GM19463 (cell line): ENCODE measurements around the gene FBF1.
"Not testable (repeated sequence)": the region's sequence is repeated elsewhere in the genome, so short reads cannot be mapped to it uniquely, and the experiment has no call there.

Source experiments
- ATAC-seq: cut with Tn5 transposase; IDR thresholded peaks from one replicate; pipeline ENCODE4 v1.9.1; 2021; ENCODE audit warnings: mild to moderate bottlenecking, moderate library complexity; ENCODE audit not compliant: unreplicated experiment

Gene FBF1

GRCh38 chr17:75940727-75941441, at the start of gene FBF1:
Gene FBF1 (minus strand): TSS chr17:75941042. CDS start chr17:75938149, 2,893 bp downstream.
- peak; percentile 97 for ATAC-seq

DNA sequence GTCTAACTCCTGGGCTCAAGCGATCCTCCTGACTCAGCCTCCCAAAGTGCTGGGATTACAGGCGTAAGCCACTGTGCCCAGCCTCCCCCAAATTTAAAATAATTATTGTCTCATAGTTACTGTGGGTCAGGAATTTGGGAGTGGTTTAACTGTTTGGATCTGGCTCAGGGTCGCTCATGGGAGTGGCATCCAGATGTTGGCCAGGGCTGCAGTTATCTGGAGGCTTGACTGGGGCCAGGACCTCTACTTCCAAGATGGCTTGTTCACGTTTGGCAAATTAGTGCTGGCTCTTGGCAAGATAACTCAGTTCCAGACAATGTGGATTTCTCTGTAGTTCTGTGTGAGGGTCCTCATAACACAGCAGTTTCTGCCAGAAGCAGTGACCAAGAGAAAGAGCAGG, 46.2 kb upstream of the FBF1 start:
- ATAC-seq: no peak

GRCh38 chr17:75985986-75986385, 45.1 kb upstream of the FBF1 start:
- ATAC-seq: no peak

DNA sequence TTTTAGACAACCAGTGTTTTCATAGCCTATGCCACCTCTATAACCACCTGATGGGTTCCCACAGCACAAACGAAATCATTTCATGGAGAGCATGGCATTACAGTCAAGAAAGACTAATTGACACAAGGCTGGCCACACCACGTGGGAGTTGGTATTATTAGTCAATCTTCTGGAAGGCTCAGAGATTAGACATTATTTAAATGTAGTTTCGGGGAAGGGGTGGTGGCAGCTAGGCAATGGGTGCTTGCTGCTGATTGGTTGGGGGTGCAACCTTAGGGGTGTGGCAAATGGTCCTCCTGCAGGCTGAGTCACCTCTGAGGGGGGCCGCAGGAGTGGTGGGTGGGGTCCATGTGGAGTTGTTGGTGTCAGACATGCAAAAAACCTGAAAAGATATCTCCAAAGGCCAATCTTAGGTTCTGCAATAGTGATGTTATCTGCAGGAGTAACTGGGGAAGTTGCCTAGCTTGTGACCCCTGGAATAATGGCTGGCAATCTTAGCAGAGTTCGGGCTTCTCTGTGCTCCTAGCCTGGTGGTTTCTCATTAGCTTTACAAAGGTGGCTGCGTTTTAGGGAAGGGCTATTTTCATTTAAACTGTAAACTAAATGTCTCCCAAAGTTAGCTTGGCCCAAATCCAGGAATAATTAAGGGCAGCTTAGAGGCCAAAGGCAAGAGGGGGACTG, 42.8 kb upstream of the FBF1 start:
- no peak for ATAC-seq

DNA sequence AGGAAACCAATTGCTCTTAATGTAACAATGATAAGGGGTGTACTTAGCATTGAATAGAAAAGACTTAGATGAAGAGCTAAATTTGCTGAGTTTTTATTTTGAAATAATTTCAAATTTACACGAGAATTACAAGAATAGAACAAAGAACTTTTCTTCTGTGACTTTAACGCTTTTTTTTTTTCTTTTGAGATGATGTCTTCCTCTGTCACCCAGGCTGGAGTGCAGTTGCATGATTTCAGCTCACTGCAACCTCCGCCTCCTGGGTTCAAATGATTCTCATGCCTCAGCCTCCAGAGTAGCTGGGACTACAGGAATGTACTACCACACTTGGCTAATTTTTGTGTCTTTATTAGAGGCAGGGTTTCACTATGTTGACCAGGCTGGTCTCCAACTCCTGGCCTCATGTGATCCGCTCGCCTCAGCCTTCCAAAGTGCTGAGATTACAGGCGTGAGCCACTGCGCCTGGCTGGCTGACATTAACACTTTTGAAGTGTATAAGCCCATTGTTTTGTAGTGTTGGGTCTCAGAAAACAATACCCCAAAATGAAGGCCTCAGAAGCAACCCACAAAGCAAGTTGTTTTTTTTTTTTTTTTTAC, 40.3 kb upstream of the FBF1 start:
- no peak for ATAC-seq

DNA sequence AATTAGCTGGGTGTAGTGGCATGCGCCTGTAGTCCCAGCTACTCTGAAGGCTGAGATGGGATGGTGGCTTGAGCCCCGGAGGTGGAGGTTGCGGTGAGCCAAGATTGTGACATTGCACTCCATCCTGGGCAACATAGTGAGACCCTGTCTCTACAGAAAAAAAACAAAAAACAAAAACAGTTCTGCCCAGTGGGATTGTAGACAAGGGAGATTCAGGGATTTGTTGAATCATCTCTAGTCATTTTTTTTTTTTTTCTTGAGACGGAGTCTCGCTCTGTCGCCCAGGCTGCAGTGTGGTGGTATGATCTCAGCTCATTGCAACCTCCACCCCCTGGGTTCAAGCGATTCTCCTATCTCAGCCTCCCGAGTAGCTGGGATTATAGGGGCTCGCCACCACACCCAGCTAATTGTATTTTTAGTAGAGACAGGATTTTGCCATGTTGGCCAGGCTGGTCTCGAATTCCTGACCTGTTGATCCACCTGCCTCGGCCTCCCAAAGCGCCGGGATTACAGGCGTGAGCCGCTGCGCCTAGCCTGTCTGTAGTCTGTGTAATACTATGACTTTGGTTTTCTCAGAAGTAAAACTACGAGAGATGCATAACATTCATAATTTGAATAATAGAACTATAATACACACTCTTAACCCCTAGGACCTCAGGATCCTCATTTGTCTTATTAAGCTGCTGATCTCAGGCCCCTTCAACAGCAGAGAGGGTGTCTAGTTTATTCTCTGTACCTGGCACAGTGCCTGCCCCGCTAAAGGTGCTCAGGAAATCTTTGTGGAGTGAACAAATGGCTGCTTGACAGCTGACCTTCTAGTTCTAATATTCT, 39.6 kb upstream of the FBF1 start:
- ATAC-seq: no peak

GRCh38 chr17:75979705-75980187, 38.9 kb upstream of the FBF1 start:
- ATAC-seq: peak; percentile 15

DNA sequence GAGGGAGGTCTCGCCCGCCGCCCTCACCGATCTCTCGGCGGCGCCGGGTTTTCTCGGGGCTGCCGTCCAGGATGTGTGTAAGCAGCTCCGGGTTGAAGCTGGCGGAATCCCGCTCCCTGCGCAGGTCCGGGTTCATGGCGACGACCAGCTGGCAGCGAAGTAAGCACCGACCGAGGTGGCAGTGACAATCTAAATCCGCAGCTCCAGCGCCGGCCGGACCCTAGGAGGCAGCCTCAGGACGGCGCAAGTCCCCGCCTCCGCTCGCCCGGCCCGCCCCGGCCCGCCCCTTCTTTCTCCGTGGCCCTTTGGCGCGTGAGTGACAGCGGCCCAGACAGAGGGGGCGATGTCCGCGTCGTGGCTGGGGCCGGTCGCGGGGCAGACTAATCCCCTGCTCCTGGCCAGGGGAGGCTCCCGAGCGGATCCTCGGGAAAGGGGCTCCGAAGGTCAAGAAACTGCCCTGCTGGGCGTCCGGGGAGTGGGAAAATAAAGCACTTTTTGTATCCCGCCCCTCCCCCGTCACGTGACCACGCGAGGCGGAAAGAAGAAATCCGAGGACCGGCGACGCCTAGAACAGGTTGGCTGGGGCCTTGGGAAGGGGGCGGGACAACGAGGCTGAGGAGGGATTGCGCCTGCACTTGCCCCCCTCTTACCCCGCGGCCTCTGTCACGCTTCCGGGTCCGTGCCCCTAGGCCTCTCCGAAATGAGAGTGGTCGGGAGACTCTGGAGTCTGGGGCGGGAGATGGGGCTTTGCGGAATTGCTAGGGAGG, 38.3 kb upstream of the FBF1 start, which contains the start of the genes ACOX1 and TEN1:
Gene ACOX1, minus strand, starts transcription at position 229 of the 767 bp plus-strand sequence. Its CDS starts 93 bp downstream, at position 136.
Gene TEN1, plus strand, starts transcription at position 303 of the 767 bp plus-strand sequence. CDS start 6,953 bp downstream, outside the sequence.
- ATAC-seq: peak; percentile 91

DNA sequence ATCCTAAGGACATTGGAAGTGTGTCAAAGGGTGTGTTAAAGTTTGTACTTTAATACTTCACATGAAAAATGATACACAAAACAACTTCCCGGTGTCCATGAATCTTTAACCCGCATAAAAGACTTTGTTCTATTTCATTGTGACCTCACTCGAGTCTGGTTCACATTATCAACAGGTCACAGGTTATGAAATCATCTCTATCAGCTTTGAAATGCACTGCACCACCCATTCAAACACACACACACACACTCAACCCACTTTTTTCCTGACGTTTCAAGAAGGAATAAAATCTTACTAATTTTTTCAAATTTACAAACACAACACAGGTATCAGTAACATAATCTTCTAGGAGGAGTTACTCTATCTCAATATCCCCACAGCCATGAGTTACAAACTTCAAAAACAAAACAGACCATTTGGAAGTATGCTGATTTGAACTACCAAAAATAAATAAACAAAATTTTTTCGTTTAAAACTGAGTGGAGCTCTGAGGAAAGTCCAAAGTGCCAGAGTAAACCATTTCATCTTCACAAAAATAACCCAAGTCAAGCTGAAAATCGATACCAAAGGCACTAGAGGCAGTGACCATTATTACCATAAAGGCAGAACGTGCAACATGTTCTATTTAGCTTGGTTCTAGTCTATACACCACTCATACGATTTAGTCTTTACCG, 35.5 kb upstream of the FBF1 start:
- ATAC-seq: no peak

DNA sequence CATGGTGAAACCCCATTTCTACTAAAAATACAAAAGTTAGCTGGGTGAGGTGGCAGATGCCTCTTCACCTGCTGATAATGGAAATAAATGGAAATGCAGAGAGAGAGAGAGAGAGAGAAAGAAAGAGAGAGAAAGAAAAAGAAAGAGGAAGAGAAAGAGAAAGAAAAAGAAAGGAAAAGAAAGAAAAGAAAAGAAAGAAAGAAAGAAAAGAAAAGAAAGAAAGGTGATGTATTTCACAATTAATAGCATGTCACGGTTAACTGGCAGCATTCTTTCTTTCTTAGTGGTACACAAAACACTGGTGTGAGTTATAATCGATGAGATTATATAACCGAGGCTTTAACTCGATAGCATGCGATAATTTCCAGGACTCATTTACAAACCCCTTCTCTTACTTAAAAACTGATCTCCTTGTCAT, 34.9 kb upstream of the FBF1 start:
- ATAC-seq: no peak

DNA sequence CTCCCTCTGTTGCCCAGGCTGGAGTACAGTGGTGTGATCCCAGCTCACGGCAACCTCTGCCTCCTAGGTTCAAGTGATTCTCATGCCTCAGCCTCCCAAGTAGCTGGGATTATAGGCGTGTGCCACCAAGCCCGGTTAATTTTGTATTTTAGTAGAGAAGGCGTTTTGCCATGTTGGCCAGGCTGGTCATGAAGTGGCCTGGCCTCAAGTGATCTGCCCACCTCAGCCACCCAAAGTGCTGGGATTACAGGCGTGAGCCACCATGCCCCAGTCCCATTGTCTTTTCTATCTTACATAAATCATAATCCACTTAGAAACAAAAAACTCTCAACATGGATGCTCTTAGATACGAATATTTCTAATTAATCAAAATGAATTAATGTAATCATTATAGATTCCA, 34.3 kb upstream of the FBF1 start:
- not testable (repeated sequence) for ATAC-seq

- ATAC-seq: no peak
Measured at GRCh38 chr17:75970626-75971025, 29.8 kb upstream of the FBF1 start.

DNA sequence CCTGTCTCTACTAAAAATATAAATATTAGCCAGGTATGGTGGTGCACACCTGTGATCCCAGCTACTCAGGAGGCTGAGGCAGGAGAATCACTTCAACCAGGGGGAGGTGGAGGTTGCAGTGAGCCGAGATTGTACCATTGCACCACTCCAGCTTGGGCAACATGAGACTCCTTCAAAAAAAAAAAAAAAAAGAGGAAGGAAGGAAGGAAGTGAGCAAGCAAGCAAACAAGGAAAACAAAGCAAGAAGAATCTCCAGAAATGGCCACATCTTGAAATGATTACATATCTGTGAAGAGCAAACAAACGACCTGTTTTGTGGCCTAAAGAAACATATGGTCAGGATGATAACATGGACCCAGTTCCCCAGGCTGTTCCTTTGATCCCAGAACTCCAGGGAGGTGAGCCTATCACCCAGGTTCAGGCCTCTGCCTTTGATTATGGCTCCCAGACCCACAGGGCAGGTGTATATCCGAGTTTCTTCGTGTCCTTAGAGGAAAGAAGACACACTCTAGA, 29.2 kb upstream of the FBF1 start:
- ATAC-seq: no peak

GRCh38 chr17:75969044-75969443, 28.2 kb upstream of the FBF1 start:
- ATAC-seq: not testable (repeated sequence)

- no peak for ATAC-seq
Measured at GRCh38 chr17:75965468-75965867, 24.6 kb upstream of the FBF1 start.

GRCh38 chr17:75959839-75960511, 19.1 kb upstream of the FBF1 start:
- ATAC-seq: no peak

DNA sequence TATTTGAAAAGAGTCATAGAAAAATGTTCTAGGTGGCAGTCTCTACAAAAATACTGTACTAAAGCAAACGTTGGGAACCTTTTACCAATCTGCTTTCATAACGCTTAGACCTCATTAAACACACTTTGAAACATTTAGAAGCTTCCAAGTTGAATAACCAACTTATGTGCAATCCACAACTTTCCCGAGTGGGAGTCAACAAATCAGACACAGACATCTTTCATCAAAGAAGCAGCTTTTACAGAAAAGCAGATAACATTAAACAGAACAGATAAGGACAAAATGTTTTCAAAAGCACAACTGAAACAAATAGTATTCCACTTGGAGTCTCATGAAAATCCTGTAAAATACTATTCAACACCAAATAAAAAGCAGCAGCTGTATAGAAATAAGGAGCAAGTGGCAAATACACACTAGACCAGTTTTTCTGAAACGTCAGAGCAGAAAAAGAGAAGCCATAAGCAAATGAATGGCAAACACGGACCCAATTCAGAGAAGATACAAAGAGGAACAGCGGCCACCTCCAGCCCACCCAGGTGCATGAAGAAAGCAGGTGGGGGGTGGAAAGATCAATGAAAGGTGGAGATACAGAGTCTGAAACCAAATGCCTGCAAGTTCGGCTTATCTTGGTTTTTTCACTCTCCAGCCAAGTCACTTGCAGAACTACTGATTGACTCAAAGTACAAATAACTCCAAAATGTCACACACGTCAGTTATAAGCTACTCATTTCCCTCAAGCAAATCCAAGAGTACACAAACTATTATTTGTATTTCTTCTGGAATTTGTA, 18.4 kb upstream of the FBF1 start:
- ATAC-seq: no peak
